Measurements from ENCODE around the gene MTA2. TPM values are rescaled to one million over a fixed set of nuclear protein-coding genes. Genes with fewer than 3 reads are reported as not detected.

The MTA2 gene
- total RNA-seq, 1 donor from 2014 or later = 215 TPM

GRCh38 chr11:62545437-62546243 is 56.0 kb downstream of the MTA2 start:
- H3K4me1 Mint-ChIP-seq (ENCODE audit: low read depth) = peaks cover 59% of the 10 kb centered on the region
- H3K9me3 Mint-ChIP-seq = no peaks in the 10 kb centered on the region
- peaks cover 8% of the 10 kb centered on the region for H3K36me3 Mint-ChIP-seq (ENCODE audit: low read depth)
- DNase-seq (ENCODE audit: low spot score) = peak; percentile 44
- intact Hi-C loops (cut with micrococcal nuclease) = loop anchor here (1.0 to 2.0 kb wide), 3 partner anchors 10 to 151 kb away; no protein-coding TSS in a partner anchor
- H3K27ac Mint-ChIP-seq = peak overlapping the region; percentile 89
- H3K4me3 Mint-ChIP-seq (ENCODE audit: low read depth) = peak overlapping the region; percentile 95
- peaks cover 12% of the 10 kb centered on the region for H3K27me3 Mint-ChIP-seq (ENCODE audit: low read depth)

- H3K9me3 Mint-ChIP-seq = no peaks in the 10 kb centered on the region
- intact Hi-C loops (cut with micrococcal nuclease) = loop anchor here (2.0 to 5.0 kb wide), 3 partner anchors 48 to 150 kb away; no protein-coding TSS in a partner anchor
- H3K27ac Mint-ChIP-seq = peak overlapping the region; percentile 89
- peaks cover 10% of the 10 kb centered on the region for H3K27me3 Mint-ChIP-seq (ENCODE audit: low read depth)
- H3K36me3 Mint-ChIP-seq (ENCODE audit: low read depth) = peaks cover 8% of the 10 kb centered on the region
- peak overlapping the region; percentile 95 for H3K4me3 Mint-ChIP-seq (ENCODE audit: low read depth)
- peak; percentile 46 for DNase-seq (ENCODE audit: low spot score)
- H3K4me1 Mint-ChIP-seq (ENCODE audit: low read depth) = peaks cover 59% of the 10 kb centered on the region
Measured at GRCh38 chr11:62544581-62545436, 56.9 kb downstream of the MTA2 start.

- peaks cover 8% of the 10 kb centered on the region for H3K27me3 Mint-ChIP-seq (ENCODE audit: low read depth)
- peak overlapping the region; percentile 55 for H3K27ac Mint-ChIP-seq
- H3K9me3 Mint-ChIP-seq = no peaks in the 10 kb centered on the region
- DNase-seq (ENCODE audit: low spot score) = no peak
- peak overlapping the region; percentile 95 for H3K4me3 Mint-ChIP-seq (ENCODE audit: low read depth)
- peaks cover 65% of the 10 kb centered on the region for H3K4me1 Mint-ChIP-seq (ENCODE audit: low read depth)
- intact Hi-C loops (cut with micrococcal nuclease) = loop anchor here (2.0 to 5.0 kb wide), 4 partner anchors 13 to 149 kb away; no protein-coding TSS in a partner anchor
- H3K36me3 Mint-ChIP-seq (ENCODE audit: low read depth) = peaks cover 8% of the 10 kb centered on the region
Measured at GRCh38 chr11:62543680-62544444, 57.8 kb downstream of the MTA2 start.

Other genes starting within 250 kb of the MTA2 start
- not detected in 2 replicates for gene SCGB1A1, start 182.8 kb downstream of the MTA2 start, total RNA-seq
- 105 and 108 TPM in 2 replicates for gene AHNAK, start 55.1 kb downstream of the MTA2 start, total RNA-seq
- 1,369 and 1,395 TPM in 2 replicates for gene EEF1G, start 28.0 kb downstream of the MTA2 start, total RNA-seq
- gene TUT1, start 10.3 kb downstream of the MTA2 start, total RNA-seq = 29.9 and 41.7 TPM in 2 replicates
- 144 and 146 TPM in 2 replicates for gene EML3, start 10.9 kb upstream of the MTA2 start, total RNA-seq
- 1.4 and 2.8 TPM in 2 replicates for gene ROM1, start 11.4 kb upstream of the MTA2 start, total RNA-seq
- 70.0 and 81.4 TPM in 2 replicates for gene B3GAT3, start 20.1 kb upstream of the MTA2 start, total RNA-seq
- 274 and 279 TPM in 2 replicates for gene GANAB, start 44.7 kb upstream of the MTA2 start, total RNA-seq
- gene INTS5, start 51.4 kb upstream of the MTA2 start, total RNA-seq = 35.2 and 35.7 TPM in 2 replicates
- 118 and 130 TPM in 2 replicates for gene C11orf98, start 63.3 kb upstream of the MTA2 start, total RNA-seq
- gene CSKMT, start 63.4 kb upstream of the MTA2 start, total RNA-seq = 45.4 and 47.2 TPM in 2 replicates
- 8.0 and 9.5 TPM in 2 replicates for gene UQCC3, start 69.8 kb upstream of the MTA2 start, total RNA-seq
- gene LBHD1, start 70.4 kb upstream of the MTA2 start, total RNA-seq = 21.4 and 21.7 TPM in 2 replicates
- gene UBXN1, start 77.2 kb upstream of the MTA2 start, total RNA-seq = 119 and 127 TPM in 2 replicates
- 0.18 and 0.23 TPM in 2 replicates for gene LRRN4CL, start 87.7 kb upstream of the MTA2 start, total RNA-seq
- gene BSCL2, start 105.6 kb upstream of the MTA2 start, total RNA-seq = 28.7 and 32.8 TPM in 2 replicates
- not detected in 2 replicates for gene GNG3, start 105.8 kb upstream of the MTA2 start, total RNA-seq
- 62.6 and 63.5 TPM in 2 replicates for gene HNRNPUL2, start 125.6 kb upstream of the MTA2 start, total RNA-seq
- gene TTC9C, start 126.6 kb upstream of the MTA2 start, total RNA-seq = 35.4 and 39.4 TPM in 2 replicates
- gene ZBTB3, start 152.3 kb upstream of the MTA2 start, total RNA-seq = 7.3 and 9.3 TPM in 2 replicates
- gene POLR2G, start 159.7 kb upstream of the MTA2 start, total RNA-seq = 122 and 128 TPM in 2 replicates
- 17.6 and 21.0 TPM in 2 replicates for gene TAF6L, start 169.5 kb upstream of the MTA2 start, total RNA-seq
- gene TMEM179B, start 185.5 kb upstream of the MTA2 start, total RNA-seq = 34.6 and 35.9 TPM in 2 replicates
- 13.4 and 14.0 TPM in 2 replicates for gene TMEM223, start 190.1 kb upstream of the MTA2 start, total RNA-seq
- 134 and 139 TPM in 2 replicates for gene NXF1, start 203.6 kb upstream of the MTA2 start, total RNA-seq
- 37.4 and 41.9 TPM in 2 replicates for gene STX5, start 230.2 kb upstream of the MTA2 start, total RNA-seq
- 1.2 TPM in 1 of 2 replicates, not detected in the other for gene TEX54, start 231.0 kb upstream of the MTA2 start, total RNA-seq
- 109 and 112 TPM in 2 replicates for gene WDR74, start 237.7 kb upstream of the MTA2 start, total RNA-seq

Data from activated T-helper 2 cell treated with anti-CD3 and anti-CD28 coated beads, Interferon-gamma antibody, Interleukin-2, Interleukin-4, amounts not matched to agents 10 μg/mL and 5 μg/mL and 100 μg/mL, durations not matched to agents 14 hours and 24 hours and 36 hours (primary cell).